OCI-LY7 (cell line): Measurements from ENCODE around the gene P2RX1.

Experiments
- CTCF ChIP-seq: fragments of 200-600 bp; sonication (generic); conservative IDR thresholded peaks from 2 replicates; pipeline ENCODE4 v1.5.1; 2014; ENCODE audit warnings: mild to moderate bottlenecking, antibody characterized with exemption, low read length, moderate library complexity, mixed read lengths
- EZH2phosphoT487 ChIP-seq: fragments of 200-600 bp; sonication (generic); IDR thresholded peaks from 2 replicates; pipeline ENCODE4 v1.6.1; 2018; ENCODE audit warnings: low read depth, borderline replicate concordance, mild to moderate bottlenecking, mixed run types, antibody characterized with exemption, low read length, moderate library complexity, mixed read lengths

- TF ChIP-seq CTCF (no peak), EZH2phosphoT487 (no peak)
These were observed 37.3 kb upstream of the P2RX1 start for GRCh38 chr17:3953542-3953941.
